HCEC 1CT (cell line): ENCODE data around the gene PSMC1.
"Not testable (repeated sequence)": the region's sequence is repeated elsewhere in the genome, so short reads cannot be mapped to it uniquely, and the experiment has no call there.

Experiments
- DNase-seq: peaks from one replicate; pipeline ENCODE4 v3.0.0-alpha.2; 2017

PSMC1 gene

DNA sequence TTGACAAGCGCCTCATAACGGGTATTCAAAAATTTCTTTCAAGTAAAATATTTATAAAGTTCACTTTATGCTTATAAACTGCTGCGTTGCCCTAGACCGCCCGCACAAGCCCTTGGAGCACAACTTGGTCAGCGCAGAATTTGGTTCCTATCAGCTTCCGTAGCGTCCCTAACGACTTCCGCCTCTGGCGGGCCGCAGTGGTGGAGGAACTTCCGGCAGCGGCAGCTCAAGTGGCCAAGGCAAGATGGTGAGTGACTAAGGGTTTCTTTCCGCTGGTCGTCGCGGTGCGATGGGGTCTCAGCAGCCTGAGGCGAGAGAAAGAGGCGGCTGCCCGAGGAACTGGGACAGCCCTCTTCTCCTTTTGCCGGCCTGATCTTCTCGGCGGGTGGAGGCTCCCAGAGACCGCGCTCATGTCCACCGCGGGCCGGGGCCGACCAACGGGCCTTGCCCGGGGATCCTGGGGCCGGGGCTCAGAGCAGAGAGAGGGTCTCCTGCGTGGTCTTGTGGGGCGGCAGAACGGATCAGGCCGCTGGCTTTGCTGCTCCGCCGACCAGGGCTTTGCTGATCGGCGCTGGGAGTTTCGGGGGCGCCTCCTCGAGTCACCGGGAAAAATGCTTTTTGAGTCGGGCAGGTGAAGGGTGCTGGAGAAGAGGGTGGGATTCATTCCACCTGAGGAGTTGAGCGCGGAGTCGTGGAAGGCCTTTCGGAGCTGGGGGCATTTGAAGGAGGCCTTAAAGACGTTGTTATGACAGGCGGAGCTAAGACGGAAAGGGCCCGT is at the start of gene PSMC1:
PSMC1 (plus strand) TSS at position 200 of the 778 bp plus-strand sequence; CDS start at position 245, 45 bp downstream.
- peak; percentile 92 for DNase-seq

DNA sequence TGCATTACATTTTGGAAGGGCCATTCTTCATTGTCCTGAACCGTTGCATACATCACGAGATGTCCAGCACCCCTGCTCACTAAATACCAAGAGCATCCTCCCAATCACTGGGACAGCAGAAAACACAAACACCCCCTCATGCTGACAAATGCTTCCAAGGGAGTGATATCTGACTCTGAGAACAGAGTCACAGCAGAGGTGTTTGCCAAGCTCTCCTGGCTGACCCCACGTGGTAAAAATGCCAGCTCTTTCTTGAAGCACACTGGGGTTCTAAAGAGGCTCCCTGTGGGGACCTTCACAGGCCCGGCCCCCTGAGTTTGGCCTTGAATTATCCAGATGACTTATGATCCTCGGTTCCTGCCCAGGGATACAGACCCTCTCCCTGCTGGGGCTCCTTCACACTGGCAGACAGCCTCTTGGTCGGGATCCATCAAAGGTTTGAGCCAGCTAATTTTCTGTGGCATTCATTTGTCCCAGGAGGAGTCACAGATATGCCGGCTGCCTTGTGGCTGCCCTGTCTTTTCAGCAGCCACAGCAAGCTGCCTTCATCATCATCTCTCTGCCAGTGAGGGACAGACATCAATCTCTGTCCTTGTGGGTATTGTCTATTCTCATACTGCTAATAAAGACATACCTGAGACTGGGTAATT is 43.1 kb upstream of the PSMC1 start:
- DNase-seq, result no peak

DNA sequence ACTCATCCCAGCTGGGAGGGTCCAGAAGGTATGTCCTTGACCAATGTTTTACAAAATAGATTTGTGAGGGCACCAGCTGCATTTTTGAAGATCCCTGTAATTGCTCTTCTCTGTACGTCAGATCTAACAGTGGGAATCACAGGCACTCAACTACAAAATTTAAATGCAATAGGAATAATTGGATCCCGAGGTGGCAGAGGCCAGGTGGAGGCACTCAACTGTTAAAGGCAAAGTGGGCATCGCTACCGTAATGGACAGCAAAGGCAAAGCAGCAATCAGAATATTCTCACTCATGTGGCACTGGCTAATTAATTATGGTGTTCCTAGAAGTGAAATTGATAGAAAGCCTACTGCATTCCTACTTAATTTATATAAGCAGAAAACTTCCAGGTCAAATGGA is 27.9 kb upstream of the PSMC1 start:
- DNase-seq, result no peak

DNA sequence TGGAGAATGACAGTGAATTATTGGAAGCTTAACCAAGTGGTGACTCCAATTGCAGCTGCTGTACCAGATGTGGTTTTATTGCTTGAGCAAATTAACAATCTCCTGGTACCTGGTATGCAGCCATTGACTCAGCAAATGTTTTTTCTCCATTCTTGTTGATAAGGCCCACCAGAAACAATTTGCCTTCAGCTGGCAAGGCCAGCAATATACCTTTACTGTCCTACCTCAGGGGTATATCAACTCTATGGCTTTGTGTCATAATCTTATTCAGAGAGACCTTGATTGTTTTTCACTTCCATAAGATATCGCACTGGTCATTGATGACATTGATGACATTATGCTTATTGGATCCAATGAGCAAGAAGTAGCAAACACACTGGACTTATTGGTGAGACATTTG is 26.4 kb upstream of the PSMC1 start:
- DNase-seq, result not testable (repeated sequence)

DNA sequence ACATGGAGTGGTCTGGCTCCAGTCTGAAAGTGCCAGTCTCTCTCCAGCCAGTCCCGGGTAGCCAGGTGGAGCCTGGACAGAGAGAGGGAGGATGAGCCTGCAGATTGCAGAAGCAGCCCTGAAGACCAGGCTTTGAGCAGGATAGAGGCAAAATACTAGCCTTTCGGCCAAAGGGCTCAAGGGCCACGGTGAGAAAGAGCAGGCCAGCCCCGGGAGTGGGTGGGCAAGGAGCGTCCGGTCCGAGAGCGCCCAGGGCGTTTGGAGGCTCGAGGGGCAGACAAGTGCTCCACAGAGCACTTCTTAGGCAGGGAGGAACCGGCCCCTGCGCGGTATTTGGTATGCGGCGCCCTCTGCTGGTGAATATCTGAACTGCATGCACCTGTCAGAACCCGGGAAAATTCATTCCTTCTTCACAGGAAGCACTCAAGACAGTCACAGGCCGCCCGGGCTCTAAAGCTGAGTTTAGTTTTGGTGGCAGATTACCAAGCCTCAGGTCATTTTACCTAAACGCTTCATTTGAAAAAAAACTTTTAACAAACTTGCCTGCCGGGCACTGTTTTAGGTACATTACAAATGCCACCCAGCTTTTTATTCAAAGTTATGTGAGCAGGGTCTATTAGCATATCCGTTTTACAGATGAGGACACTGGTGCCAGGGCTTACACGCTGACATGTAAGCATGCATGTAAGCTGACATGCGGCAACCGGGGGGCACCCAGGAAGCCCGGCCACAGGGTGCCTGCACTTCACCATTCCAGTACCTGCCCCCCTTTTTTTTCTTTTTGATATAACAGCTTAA is 21.0 kb upstream of the PSMC1 start:
- peak; percentile 23 for DNase-seq

DNA sequence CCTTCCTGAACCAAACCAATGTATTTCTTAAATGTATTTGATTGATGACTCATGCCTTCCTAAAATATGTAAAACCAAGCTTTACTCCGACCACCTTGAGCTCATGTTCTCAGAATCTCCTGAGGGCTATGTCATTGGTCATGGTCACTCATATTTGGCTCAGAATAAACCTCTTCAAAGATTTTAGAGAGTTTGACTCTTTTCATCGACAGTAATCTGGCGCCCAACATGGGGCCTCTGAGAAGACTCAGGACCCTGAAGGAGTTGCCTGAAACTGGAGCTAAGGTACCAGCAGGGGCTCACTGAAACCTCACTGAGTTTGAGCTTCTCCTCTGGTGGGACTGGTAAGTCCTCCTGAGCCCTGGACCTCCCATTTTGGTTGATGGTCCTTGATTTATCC is 17.2 kb upstream of the PSMC1 start:
- DNase-seq, result no peak

DNA sequence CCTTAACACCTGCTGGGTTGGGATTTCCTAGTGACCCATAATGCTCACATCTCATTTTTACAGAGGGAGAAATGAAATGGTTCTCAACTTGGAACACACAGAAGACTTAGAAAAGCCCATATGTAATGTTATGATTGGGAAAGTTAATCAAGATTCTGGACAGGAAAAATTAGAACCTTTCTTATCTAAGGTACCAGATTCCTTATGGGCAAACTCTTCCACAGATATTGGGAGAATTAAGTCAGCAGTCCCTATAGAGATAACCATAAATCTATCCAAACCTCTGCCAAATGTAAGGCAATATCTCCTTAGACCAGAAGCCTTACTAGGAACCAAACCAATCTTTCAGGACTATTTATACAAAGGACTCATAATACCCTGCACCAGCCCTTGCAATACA is 13.9 kb upstream of the PSMC1 start:
- no peak for DNase-seq

DNA sequence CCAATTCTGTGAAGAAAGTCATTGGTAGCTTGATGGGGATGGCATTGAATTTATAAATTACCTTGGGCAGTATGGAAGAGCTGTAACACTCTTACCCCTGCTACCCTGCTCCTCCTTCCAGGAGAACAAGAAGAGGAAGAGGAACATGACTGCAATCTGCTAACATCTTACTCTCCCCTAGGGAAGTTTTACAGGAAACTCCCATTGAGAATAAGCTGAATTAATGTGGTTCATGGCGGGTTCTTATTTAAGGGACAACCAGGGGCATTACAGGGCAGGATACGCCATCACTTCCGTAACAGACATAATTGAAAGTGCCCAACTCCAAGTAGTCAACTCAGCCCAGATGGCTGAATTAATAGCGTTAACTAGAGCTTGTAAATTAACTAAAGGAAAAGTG is 9.4 kb upstream of the PSMC1 start:
- no peak for DNase-seq

DNA sequence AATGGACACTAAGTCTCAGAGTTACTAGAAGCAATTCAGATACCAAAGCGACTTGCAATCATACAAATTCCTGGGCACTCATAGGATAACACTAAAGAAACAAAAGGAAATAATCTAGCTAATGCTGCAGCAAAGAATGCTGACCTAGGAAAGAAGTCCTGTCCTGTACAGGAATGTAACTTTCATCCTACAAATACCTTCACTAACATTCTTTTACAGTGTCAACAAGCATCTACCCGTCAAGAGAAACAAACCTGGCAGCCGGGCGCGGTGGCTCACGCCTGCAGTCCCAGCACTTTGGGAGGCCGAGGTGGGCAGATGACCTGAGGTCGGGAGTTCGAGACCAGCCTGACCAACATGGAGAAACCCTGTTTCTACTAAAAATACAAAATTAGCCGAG is 8.9 kb upstream of the PSMC1 start:
- DNase-seq, result not testable (repeated sequence)

DNA sequence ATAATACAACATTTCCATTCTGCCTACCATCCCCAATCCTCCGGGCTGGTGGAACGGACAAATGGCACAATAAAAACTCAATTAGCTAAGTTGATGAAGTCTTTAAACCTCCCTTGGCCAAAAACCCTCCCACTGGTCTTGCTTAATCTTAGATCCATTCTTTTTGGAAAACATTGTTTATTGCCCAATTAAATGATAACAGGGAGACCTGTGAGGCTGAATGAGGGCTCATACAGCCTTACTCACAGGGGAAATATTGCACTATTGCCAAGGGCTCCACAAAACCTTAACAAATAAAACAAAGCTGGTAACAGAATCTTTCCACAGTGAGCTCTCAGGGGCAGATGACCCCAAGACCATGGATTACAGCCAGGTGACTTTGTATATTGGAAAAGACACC is 7.8 kb upstream of the PSMC1 start:
- DNase-seq, result no peak

DNA sequence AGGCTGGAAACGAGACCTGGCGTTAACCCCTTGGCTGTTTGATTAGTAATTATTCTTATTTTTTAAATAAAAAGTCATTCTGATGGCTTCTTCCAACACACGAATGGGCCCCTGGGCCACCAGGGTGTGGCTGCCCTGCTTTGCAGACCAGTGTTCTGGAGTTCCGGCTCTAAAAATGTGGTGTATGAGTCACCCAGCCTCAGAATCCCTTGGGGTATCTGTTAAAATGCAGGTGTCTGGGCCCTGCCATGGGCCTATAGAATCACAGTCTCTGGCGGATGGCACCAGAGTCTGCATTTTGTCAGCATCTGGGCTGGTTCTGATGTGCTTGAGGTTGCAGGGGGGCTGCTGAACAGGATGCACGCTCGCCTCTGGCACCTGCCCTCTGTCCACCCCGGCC is 2.5 kb upstream of the PSMC1 start:
- no peak for DNase-seq

DNA sequence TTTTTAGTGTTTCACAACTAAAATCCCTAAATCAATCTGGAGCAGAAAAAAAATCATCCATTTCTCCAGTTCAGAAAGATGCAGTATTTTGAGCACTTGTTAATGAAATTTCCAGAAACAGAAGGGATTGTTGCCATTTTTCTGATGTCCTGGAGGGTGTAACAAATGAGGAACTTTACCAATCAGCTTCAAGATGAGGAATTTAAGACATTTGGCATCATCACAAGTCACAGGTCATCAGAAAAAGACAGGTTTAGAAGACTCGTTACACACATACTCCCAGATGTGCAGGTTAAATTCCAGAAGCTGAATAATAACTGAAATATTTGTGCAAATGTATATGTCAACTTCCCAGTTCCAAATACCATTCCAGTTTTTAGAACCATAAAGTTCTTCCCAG is 482 bp upstream of the PSMC1 start:
- no peak for DNase-seq

DNA sequence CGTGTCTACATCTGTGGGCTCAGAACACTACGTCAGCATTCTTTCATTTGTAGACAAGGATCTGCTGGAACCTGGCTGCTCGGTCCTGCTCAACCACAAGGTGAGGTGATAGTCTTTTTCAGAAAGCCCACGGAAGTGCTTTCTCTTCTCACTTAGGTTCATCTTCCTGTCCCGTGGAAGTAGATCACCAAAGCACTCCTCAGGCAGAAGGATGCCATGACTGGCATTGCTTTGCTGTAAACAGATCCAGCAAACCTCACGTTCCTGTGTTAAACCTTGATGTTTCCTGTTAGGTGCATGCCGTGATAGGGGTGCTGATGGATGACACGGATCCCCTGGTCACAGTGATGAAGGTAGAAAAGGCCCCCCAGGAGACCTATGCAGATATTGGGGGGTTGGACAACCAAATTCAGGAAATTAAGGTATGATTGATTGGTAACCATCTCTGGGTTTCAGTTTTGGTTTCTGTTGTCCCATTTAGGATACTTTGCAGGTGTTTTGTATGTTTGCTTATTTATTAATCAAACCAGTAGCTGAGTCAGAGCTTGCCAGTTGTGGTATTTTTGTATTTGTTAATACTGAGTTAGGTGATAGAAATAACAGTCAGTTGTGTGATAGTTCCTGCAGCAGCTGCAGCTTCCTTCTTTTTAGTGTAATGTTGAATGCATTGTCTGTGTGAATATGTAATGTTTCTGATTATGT is 7.5 kb downstream of the PSMC1 start:
- no peak for DNase-seq

DNA sequence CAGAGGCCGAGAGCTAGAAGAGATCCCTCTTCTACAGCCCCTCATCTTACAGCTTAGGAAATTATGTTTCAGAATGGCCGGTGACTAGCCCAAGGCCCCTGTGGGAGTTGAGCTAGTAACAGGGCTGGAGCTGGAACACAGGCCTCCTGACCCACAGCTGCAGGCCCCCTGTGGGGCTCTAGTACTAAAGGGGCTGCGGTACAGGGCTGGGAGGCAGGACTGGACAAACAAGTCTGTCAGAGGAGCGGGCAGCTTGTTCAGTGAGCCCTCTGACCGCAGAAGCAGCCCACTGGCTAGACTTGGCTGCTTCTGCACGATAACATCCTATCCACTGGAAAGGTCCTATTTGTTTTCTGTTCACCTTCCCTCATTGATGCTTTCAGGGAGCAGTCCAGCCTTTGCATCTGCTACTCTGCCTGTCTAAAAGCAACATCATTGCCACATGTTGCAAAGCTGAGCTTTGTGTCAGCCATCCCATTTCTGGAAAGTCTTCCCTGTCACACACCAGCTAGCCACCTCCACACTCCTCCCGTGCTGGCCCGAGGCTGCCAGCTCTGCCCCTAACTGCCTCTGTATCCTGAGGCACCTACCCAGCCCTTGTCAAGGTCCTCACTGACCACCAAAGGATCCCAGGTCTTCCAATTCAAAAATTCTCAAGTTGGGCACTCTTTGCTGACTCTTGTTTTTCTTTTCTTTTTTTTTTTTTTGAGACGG is 10.2 kb downstream of the PSMC1 start:
- no peak for DNase-seq

DNA sequence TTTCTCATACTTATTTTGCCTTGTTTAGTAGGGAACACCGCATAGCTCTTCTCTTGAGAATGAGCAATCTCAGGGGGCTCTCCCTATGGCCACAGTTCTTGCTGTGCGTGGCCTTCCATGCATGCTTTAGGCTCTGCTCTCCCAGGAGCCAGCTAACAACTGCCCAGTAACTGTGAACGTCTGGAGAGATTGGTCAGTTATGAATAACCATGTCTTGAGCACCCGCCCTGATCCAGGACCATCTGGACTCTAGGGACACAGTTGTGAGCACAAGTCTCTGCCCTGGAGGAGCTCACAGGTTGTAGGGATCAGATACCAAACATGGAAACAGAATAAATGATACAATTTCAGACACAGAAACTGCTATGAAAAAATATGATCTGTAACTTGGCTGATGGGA is 12.1 kb downstream of the PSMC1 start:
- no peak for DNase-seq

DNA sequence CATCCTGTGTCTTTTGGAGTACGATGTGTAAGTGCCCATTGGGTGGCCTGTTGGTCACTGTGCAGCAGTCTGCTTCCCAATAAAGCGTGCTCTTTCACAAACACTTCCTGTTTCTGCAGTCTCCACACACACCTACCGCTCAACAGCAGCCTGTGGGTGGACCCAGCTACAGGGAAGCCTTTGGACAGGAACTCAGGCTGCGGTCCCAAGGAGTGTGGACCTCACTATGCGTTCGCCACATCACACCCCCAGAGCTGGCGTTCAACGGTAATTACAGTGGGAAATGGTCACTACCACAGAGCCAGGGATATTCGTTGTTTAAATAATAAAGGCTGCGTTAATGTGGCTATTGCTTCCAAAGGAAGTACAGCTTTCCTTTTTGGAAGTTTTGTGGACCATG is 16.2 kb downstream of the PSMC1 start:
- no peak for DNase-seq

DNA sequence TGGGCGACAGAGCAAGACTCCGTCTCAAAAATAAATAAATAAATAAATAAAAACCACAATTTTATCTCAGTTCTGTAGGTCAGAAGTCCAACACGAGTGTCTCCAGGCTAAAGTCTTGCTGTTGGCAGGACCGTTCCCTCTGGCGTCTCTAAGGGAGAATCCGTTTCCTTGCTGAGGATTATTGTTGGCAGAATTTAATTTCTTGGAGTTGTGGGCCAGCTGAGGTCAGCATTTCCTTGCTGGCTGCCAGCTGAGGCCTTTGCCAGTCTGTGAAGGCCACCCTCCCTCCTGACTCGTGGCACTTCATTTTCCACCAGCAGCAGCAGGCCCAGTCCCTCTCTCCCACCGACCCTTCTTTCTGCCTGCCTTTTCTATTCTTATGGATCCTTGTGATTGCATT is 17.2 kb downstream of the PSMC1 start:
- DNase-seq, result no peak

DNA sequence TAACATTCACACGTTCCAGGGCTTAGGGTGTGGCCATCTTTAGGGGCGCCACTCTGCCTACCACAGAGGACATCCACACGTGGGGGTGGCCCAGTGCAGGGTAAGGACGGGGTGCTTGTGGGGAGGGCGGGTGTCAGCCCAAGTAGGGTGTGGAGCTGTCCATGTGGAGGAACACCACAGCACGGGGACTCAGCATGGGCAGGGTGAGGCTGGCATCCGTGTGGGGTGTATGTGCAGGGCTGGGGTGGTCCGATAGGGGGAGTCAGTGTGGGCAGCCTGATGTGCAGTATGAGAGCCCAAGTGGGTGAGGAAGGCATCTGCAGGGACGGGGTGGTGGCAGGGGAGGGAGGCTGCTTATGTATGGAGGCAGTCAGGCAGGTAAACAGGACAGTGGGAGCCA is 17.7 kb downstream of the PSMC1 start:
- DNase-seq, result no peak

DNA sequence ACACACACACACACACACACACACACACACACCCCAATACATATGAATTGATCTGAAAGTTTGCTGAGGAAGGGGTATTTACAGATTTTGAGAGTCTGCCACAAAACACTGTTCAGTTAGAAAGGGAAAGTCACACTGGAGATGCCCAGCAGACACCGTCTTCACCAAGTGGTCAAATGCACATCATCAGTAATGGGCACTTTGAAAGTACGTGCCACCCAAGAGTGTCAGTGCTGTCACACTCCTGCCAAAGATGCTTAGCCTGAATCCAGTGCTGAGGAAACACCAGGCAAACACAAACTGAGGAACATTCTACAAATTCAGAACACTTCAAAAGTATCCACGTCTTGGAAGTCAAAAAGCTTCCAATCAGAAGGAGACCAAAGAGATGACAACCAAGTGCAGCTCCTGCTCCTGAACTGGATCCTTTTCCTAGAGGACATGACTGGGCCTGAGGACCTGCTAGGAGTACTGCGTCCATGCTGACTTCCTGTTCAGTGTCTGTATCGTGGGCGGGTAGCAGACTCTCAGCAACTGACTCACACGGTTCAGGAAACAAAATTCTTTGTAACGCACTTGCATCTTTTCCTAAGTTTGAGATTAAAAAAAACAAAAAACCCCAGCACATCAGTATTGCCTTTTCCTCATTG is 18.6 kb downstream of the PSMC1 start:
- DNase-seq, result peak; percentile 8

DNA sequence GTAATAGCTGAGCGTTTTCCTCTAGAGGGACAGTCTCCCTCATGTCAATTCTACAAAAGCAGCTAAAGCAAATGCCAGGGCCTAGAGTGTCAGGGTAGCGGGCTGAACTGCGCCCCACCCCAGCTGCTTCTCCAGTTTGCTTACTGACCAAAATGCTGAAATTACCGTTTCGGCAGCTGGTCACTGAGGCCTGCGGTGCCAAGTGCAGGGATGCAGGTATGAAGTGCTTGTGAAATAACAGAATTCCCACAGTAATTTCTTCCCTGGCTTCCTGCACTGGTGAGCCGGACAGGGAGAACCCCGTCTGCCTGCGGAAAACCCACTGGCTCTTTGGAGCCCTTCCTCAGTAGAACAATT is 19.1 kb downstream of the PSMC1 start:
- no peak for DNase-seq

DNA sequence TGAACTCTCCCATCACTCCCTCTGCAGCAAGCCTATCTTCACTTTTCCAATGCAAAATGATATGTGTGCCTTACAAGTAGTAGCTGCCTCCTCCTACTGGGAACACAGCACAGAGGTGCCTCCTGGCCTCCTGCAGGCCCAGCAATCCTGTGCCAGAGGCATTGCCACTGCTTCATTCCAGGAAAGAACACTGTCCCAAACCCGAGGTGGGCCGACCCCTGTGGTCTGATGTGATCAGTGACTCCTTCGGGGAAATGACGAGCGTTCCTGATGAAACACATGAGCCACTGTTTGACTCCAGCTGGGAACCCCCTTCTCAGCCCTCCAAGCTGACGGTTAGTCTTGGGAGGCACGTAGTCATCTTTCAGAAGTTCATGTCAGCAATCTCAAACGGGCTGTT is 19.5 kb downstream of the PSMC1 start:
- DNase-seq, result no peak
